GM18520 (cell line): Measurements from ENCODE around the gene BEST1.
"Not testable (repeated sequence)": the region's sequence is repeated elsewhere in the genome, so short reads cannot be mapped to it uniquely, and the experiment has no call there.

Experiments used
- ATAC-seq: cut with Tn5 transposase; IDR thresholded peaks from one replicate; pipeline ENCODE4 v1.9.1; 2021; ENCODE audit not compliant: unreplicated experiment

Gene BEST1

DNA sequence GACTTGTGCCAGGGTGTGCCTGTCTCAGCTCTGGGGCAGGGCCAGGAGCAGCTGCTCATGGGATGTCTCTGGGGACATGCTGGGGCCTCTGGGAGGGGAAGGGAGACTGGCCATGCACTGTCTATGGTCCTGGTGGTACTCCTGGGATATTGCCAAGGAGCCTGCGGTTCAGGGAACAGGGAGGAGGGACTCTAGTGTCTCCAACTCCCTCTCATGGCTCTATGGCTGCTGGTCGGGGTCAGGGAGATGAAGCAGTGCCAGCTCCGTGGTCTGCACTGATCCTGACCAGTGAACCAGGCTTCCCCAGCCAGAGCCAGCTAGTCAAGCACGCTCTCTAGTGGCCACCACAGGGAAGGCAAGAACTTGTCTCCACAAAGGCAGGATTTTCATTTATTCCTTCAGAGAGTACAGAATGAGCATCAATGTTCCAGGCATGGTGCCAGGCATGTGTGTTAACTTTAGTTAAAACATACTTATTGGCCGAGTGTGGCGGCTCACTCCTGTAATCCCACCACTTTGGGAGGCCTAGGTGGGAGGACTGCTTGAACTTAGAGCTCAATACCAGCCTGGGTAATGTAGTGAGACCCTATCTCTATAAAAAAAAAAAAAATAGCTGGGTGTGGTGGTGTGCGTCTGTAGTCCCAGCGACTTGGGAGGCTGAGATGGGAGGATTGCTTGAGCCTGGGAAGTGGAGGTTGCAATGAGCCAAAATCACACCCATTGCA lies 2.5 kb upstream of the BEST1 start:
- no peak for ATAC-seq

- no peak for ATAC-seq
Measured at GRCh38 chr11:61948505-61948904, 1.6 kb upstream of the BEST1 start.

GRCh38 chr11:61949169-61950034 lies 749 bp upstream of the BEST1 start:
- ATAC-seq, result no peak

- no peak for ATAC-seq
Measured at GRCh38 chr11:61951484-61952135, 1.5 kb downstream of the BEST1 start.

- no peak for ATAC-seq
Measured at GRCh38 chr11:61952882-61953281, 2.7 kb downstream of the BEST1 start.

- ATAC-seq, result not testable (repeated sequence)
Measured at GRCh38 chr11:61953632-61954031, 3.5 kb downstream of the BEST1 start.

- no peak for ATAC-seq
Measured at GRCh38 chr11:61954106-61954850, 4.1 kb downstream of the BEST1 start.

DNA sequence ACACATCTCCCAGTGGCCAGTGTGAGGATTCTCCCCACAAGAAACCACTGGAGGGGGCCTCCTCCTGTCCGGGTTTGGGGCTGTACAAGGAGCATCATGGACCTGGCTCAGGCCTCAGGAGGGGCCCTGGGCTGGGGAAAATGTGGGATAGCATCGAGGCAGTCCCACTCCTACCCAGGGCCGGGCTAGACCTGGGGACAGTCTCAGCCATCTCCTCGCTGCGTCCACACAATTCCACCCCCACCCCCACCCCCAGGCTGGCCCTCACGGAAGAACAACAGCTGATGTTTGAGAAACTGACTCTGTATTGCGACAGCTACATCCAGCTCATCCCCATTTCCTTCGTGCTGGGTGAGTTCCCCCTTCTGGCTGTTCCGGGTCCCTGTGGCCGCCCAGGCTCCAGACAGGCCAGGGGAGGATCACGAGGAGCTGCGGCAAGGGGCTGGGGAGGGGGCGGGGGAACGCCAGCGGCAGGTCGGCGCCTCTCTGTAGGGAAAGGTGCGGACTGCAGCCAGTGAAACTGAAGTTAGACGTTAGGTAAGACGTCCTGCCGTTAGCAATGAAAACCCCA lies 4.8 kb downstream of the BEST1 start:
- no peak for ATAC-seq

DNA sequence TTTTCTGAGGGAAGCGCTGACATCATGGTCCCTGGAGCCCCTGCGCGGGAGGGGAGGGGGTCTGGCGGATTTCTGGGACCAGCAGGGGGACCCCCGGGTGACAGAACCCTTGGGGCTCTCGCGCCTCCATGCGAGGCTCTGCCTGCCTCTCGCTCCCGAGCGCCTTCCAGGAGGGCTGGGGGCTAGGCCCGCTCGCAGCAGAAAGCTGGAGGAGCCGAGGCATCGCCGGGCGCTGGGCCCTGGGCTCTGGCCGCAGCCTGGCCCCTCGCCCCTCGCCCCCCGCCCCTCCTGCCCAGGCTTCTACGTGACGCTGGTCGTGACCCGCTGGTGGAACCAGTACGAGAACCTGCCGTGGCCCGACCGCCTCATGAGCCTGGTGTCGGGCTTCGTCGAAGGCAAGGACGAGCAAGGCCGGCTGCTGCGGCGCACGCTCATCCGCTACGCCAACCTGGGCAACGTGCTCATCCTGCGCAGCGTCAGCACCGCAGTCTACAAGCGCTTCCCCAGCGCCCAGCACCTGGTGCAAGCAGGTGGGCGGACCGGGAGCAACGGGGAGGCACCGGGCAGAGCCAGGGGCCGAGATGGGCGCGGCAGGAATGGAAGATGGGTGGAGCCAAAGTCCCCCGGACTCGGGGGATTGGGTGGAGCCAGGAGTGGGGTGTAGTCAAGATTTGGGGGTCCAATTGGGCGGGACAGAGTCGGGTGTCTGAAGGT lies 5.4 kb downstream of the BEST1 start:
- ATAC-seq, result no peak

- ATAC-seq, result no peak
Measured at GRCh38 chr11:61956191-61957020, 6.3 kb downstream of the BEST1 start.

- ATAC-seq, result no peak
Measured at GRCh38 chr11:61957021-61957770, 7.0 kb downstream of the BEST1 start.

DNA sequence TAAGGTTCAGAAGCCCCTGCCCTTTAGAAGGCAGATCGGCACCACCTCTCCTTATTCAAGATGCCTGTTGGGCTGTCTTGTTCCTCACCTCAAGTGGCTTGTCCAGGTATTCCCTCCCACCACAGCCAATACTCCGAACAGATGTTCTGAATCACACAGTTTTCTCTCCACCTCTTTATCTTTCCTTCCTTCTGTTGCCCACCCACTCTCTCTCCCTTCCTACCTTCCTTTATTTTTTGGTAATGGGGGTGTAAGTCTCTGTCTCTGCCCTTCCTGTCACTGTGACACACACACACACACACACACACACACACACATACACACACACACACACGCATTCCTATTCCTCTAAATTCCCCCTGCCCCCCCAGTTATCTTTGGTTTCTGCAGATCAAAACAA lies 8.4 kb downstream of the BEST1 start:
- ATAC-seq, result no peak

GRCh38 chr11:61959114-61959513 lies 9.0 kb downstream of the BEST1 start:
- no peak for ATAC-seq

GRCh38 chr11:61959678-61960077 lies 9.5 kb downstream of the BEST1 start:
- no peak for ATAC-seq

- no peak for ATAC-seq
Measured at GRCh38 chr11:61960532-61960931, 10.4 kb downstream of the BEST1 start.

GRCh38 chr11:61961570-61962212 lies 11.5 kb downstream of the BEST1 start:
- no peak for ATAC-seq

- no peak for ATAC-seq
Measured at GRCh38 chr11:61962213-61963015, 12.3 kb downstream of the BEST1 start.

- no peak for ATAC-seq
Measured at GRCh38 chr11:61963016-61963281, 12.8 kb downstream of the BEST1 start.
